Smooth muscle cell (in vitro differentiated cells): ENCODE measurements around the gene DCDC1. TPM values are rescaled to one million over a fixed set of nuclear protein-coding genes. Genes with fewer than 3 reads are reported as not detected.
A peak's percentile ranks its signal among the peaks of the same experiment; 100 is the strongest.

Experiments used
- DNase-seq: peaks from one replicate; lab custom pipeline; 2025; ENCODE audit not compliant: unreplicated experiment; lab: John Stamatoyannopoulos, UW
- H2AFZ ChIP-seq: fragments of 200-600 bp; sonication (generic); 2 replicates; pipeline ENCODE4 v1.6.0; 2016; ENCODE audit warnings: antibody characterized with exemption, low read depth, mild to moderate bottlenecking
- H3F3A ChIP-seq: fragments of 200-600 bp; sonication (generic); 2 replicates; pipeline ENCODE4 v1.6.0; 2017; ENCODE audit warnings: antibody characterized with exemption, low read depth
- H3K27ac ChIP-seq: fragments of 200-600 bp; sonication (generic); 2 replicates; pipeline ENCODE4 v1.5.1; 2016; ENCODE audit warnings: low read depth, mild to moderate bottlenecking
- H3K27me3 ChIP-seq: fragments of 200-600 bp; sonication (generic); 2 replicates; pipeline ENCODE4 v1.6.1; 2016; ENCODE audit warnings: low read depth, mild to moderate bottlenecking
- H3K36me3 ChIP-seq: fragments of 200-600 bp; sonication (generic); 2 replicates; pipeline ENCODE4 v1.5.1; 2016; ENCODE audit warnings: low read depth
- H3K4me1 ChIP-seq: fragments of 200-600 bp; sonication (generic); 2 replicates; pipeline ENCODE4 v1.5.1; 2016; ENCODE audit warnings: low read depth
- H3K4me2 ChIP-seq: fragments of 200-600 bp; sonication (generic); 2 replicates; pipeline ENCODE4 v1.6.0; 2016; ENCODE audit warnings: mild to moderate bottlenecking
- H3K4me3 ChIP-seq: fragments of 200-600 bp; sonication (generic); 2 replicates; pipeline ENCODE4 v1.5.1; 2016; ENCODE audit warnings: mild to moderate bottlenecking
- H3K79me2 ChIP-seq: fragments of 200-600 bp; sonication (generic); 2 replicates; pipeline ENCODE4 v1.6.0; 2016; ENCODE audit warnings: low read depth, mild to moderate bottlenecking
- H3K9ac ChIP-seq: fragments of 200-600 bp; sonication (generic); 2 replicates; pipeline ENCODE4 v1.6.0; 2016; ENCODE audit warnings: low read depth
- H3K9me3 ChIP-seq: fragments of 200-600 bp; sonication (generic); replicated peaks from 2 replicates; pipeline ENCODE4 v1.5.1; 2016; ENCODE audit warnings: low read depth
- H4K20me1 ChIP-seq: fragments of 200-600 bp; sonication (generic); 2 replicates; pipeline ENCODE4 v1.6.0; 2016; ENCODE audit warnings: low read depth
- CTCF ChIP-seq: fragments of 200-600 bp; sonication (generic); IDR thresholded peaks from 2 replicates; pipeline ENCODE4 v1.5.1; 2017; ENCODE audit warnings: borderline replicate concordance, mild to moderate bottlenecking, antibody characterized with exemption; ENCODE audit not compliant: insufficient read depth, poor library complexity, severe bottlenecking
- WGBS: methylation state at CpG from one replicate; pipeline ENCODE4 v1.1.7; 2016; ENCODE audit warnings: low lambda C conversion rate; 5-methylcytosine and 5-hydroxymethylcytosine counted together
- polyA plus RNA-seq: library from polyadenylated mRNA; unstranded; fragments of >200 nt; fragmentation: Nextera tagmentation; extraction: Ambion mirVana; gene quantifications from 2 replicates; pipeline ENCODE4 v1.2.1, GENCODE V29; 2016
- total RNA-seq: library from RNA; depleted of rRNA; stranded (reverse); fragments of >200 nt; gene quantifications from 2 replicates; pipeline ENCODE4 v1.2.3, GENCODE V29; 2014

Gene DCDC1, protein sequence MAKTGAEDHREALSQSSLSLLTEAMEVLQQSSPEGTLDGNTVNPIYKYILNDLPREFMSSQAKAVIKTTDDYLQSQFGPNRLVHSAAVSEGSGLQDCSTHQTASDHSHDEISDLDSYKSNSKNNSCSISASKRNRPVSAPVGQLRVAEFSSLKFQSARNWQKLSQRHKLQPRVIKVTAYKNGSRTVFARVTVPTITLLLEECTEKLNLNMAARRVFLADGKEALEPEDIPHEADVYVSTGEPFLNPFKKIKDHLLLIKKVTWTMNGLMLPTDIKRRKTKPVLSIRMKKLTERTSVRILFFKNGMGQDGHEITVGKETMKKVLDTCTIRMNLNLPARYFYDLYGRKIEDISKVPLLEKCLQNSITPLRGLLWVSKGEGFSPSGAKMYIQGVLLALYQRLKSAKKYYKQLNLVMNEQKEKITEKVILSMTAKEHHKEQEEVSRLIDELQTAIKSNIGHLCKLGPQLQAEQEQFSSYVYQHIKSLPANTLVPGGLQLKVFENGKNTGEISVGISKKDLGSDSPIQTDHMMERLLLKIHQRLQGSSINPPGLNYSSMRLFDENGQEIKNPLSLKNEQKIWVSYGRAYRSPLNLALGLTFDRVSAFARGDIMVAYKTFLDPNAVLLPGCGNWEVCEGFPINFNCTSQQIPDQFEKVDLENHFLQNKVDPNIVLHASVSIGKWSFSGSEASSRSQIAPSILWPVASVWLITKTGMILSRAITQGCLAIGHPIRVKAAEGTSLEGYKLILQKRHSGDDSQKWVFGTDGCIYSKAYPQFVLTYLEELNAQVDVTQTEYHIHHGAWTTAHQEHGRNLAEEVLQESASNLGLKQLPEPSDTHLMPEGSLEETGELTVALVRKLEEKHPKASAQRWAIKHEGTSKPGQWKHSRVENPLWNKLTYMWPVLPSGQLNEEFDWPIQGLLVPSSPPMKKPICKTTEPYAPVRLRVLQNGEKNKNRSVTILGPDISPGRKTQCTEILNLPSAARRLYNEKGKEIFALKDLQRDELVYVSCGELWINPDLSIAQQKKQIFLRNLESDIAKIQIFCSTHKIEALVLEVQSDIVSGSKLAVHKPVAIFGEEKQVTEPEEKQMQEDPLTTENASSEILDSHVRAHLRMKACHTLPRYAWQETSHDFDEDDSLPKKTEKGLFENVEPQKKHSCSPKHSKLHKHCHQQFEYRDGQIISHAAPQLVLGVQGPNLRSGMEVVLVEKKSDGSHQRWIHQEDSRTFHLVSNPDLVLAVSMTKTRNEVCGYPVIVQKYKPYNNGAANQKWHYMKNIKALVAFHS (N-terminal part only)
- total RNA-seq (0.45 and 0.63 TPM in 2 replicates), polyA plus RNA-seq (0.39 and 0.46 TPM in 2 replicates)

DNA sequence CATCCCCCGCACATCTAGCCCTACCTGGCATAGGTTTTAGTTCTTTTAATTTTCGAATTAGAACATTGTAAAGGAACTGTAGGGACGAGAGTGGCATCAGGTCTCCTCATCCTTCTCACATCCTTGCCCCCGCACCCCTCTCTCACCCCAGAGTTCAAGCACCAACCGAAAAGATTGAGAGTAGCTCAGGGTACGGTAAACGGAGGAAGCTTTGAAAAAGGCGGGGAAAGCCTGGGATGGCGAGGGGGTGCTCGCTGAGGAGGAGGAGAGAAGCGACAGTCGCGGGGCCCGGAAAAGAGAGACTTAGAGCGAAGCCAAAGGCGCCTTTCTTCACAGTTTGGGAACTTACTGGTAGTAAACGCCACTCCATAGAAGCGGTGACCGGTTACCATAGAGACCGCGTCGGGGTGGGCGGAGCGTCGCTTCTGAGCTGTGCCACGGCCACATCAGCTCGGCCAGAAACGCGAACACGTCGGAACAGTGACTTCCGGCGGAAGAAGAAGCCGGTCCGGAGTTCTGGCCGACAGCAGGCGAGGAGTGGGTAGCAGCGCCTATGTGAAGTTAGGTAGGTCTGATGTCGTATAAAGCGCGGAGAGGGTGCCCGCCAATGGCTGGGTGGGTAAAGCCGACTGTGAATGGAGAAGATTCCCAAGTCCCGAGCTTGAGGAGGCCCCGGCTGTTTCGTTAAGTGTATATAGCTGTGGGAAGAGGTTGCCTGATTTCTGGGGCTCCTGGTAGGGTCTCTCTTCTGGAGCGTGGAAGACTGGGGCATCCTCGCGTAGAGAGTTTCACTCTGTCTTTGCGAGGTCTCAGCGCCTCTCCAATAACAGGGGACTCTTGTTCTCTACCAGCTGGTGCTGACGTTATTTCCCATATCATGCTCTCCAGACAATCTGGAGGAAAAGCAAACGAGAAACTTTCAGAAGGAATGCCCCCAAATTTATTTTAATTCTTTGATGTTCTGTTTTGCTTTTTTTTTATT is at the start of gene DCDC1, which contains the start of gene DNAJC24:
DCDC1 (minus strand) TSS at position 392 of the 982 bp plus-strand sequence. CDS start 41,459 bp downstream, outside the sequence.
DNAJC24 (plus strand) TSS at position 513 of the 982 bp plus-strand sequence. CDS start 889 bp downstream, outside the sequence.
- H3K4me1 ChIP-seq: peaks cover 22% of the 10 kb centered on the region
- peak within 1 kb of the TSS; percentile 97 for H3K4me2 ChIP-seq
- H3K36me3 ChIP-seq: no peaks in the 10 kb centered on the region
- peaks cover 6% of the 10 kb centered on the region for H3K27me3 ChIP-seq
- H4K20me1 ChIP-seq: peaks cover 2% of the 10 kb centered on the region
- H2AFZ ChIP-seq: peak within 1 kb of the TSS; percentile 97
- no peaks in the 10 kb centered on the region for H3F3A ChIP-seq
- H3K9ac ChIP-seq: peak within 1 kb of the TSS; percentile 69
- H3K27ac ChIP-seq: peak within 1 kb of the TSS; percentile 63
- no peaks in the 10 kb centered on the region for H3K9me3 ChIP-seq
- H3K4me3 ChIP-seq: peak within 1 kb of the TSS; percentile 82
- TF ChIP-seq CTCF: no peak
- DNase-seq: peak; percentile 73
- H3K79me2 ChIP-seq: peaks cover 24% of the 10 kb centered on the region
- 2% methylated on average over 53 of the region's 53 CpGs for WGBS

GRCh38 chr11:31419138-31419537 is 49.6 kb upstream of the DCDC1 start:
- H3K4me3 ChIP-seq: no peak overlapping the region
- H3K4me1 ChIP-seq: peaks cover 57% of the 10 kb centered on the region
- H3K79me2 ChIP-seq: no peaks in the 10 kb centered on the region
- H3F3A ChIP-seq: no peaks in the 10 kb centered on the region
- WGBS: 92% methylated on average over 3 of the region's 3 CpGs
- H2AFZ ChIP-seq: no peak overlapping the region
- H3K9me3 ChIP-seq: no peaks in the 10 kb centered on the region
- DNase-seq: no peak
- no peaks in the 10 kb centered on the region for H3K27me3 ChIP-seq
- no peak for TF ChIP-seq CTCF
- no peaks in the 10 kb centered on the region for H4K20me1 ChIP-seq
- H3K27ac ChIP-seq: no peak overlapping the region
- H3K36me3 ChIP-seq: no peaks in the 10 kb centered on the region
- no peak overlapping the region for H3K9ac ChIP-seq
- H3K4me2 ChIP-seq: no peak overlapping the region

DNA sequence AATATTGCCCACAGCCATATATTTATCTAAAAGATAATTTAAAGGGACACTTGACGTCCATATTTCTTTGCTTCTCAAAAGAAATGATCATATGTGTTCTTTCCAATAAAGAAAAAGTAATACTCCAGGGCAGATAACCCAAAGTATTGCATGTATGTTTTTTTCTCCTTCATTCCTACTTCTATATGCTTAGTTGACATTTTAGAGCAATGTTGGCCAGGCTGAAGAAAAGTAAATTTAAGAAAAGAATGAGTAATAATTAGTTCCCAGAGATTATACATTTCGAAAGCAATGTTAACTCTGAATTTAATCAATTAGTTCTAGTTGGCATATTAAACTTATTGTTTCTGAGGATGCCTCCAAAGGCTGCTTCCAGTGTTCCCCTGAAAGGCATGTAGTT is 48.3 kb upstream of the DCDC1 start:
- no peaks in the 10 kb centered on the region for H3K36me3 ChIP-seq
- H4K20me1 ChIP-seq: no peaks in the 10 kb centered on the region
- no peak overlapping the region for H3K27ac ChIP-seq
- no peak for TF ChIP-seq CTCF
- H2AFZ ChIP-seq: no peak overlapping the region
- 82% methylated on average over 2 of the region's 2 CpGs for WGBS
- no peak overlapping the region for H3K9ac ChIP-seq
- DNase-seq: no peak
- no peaks in the 10 kb centered on the region for H3K27me3 ChIP-seq
- H3K4me1 ChIP-seq: peaks cover 60% of the 10 kb centered on the region
- no peaks in the 10 kb centered on the region for H3K9me3 ChIP-seq
- no peak overlapping the region for H3K4me2 ChIP-seq
- no peaks in the 10 kb centered on the region for H3F3A ChIP-seq
- H3K4me3 ChIP-seq: no peak overlapping the region
- no peaks in the 10 kb centered on the region for H3K79me2 ChIP-seq
